ENCODE measurements around the gene PAIP1. TPM values are rescaled to one million over a fixed set of nuclear protein-coding genes. Genes with fewer than 3 reads are reported as not detected.

Gene PAIP1, protein sequence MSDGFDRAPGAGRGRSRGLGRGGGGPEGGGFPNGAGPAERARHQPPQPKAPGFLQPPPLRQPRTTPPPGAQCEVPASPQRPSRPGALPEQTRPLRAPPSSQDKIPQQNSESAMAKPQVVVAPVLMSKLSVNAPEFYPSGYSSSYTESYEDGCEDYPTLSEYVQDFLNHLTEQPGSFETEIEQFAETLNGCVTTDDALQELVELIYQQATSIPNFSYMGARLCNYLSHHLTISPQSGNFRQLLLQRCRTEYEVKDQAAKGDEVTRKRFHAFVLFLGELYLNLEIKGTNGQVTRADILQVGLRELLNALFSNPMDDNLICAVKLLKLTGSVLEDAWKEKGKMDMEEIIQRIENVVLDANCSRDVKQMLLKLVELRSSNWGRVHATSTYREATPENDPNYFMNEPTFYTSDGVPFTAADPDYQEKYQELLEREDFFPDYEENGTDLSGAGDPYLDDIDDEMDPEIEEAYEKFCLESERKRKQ
- 164 TPM for total RNA-seq

GRCh38 chr5:43556857-43557542 is at the start of gene PAIP1:
Gene PAIP1 (minus strand): TSS chr5:43557077. CDS start chr5:43556846, 231 bp downstream.

DNA sequence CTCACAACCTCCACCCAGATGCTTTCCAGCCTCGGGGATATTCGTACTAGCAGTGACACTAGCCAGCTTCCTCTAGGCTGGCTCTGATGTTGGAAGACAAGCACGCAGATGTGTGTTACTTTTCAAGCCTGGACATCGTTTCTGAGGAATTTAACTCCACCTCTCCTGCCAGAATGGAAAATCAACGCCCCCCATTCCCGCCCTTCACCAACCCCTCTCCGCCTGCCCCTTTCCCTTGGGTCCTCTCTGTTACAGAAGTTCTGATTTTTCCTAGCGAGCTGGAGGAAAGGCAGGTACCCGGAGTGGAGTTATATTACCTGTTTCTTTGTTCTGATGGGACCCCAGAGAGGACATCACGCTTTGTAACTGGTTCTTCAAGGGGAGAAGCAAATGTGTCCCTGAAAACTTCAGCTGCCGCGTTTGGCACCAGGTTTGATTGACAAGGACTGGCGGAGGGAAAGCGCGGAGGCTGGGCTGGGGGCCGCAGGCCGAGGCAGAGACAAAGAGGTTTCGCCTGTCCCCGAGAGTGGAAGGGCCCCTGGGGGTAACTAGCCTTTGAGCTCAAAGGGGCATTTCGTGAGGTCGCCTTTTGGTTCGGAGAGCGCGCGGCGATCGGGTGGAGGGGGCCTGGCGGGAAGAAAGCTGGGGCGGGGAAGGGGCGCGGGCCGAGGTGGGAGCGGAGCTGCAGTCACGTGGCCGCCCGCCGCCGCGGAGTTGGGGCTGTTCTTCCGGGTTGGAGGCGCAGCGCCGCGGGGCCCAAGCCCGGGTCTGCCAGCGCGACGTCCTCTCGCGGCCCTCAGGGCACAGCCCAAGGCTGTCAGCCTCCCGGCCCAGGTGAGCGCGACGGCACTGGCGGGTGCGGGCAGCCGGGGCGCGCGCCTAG is 45.8 kb upstream of the PAIP1 start, which contains the start of gene NNT:
TSS of gene NNT (plus strand) at position 720 of the 883 bp plus-strand sequence. CDS start 6,016 bp downstream, outside the sequence.

GRCh38 chr5:43514816-43515677 is 41.8 kb downstream of the PAIP1 start, which contains the start of gene C5orf34:
Gene C5orf34 (minus strand): TSS chr5:43515148. CDS start chr5:43509339, 5,809 bp downstream.

GRCh38 chr5:43483298-43484105 is 73.4 kb downstream of the PAIP1 start, which contains the start of gene TMEM267:
Gene TMEM267 (minus strand): TSS chr5:43483865. CDS start chr5:43453969, 29,896 bp downstream.

Other genes with a start within 250 kb of the PAIP1 start
- gene HMGCS1, start 243.7 kb downstream of the PAIP1 start, total RNA-seq: 480 TPM
- gene CCL28, start 144.7 kb downstream of the PAIP1 start, total RNA-seq: 0.94 TPM
- gene TMEM267, start 73.2 kb downstream of the PAIP1 start, total RNA-seq: 10.0 TPM
- gene C5orf34, start 41.9 kb downstream of the PAIP1 start, total RNA-seq: 5.0 TPM
- gene NNT, start 46.1 kb upstream of the PAIP1 start, total RNA-seq: 177 TPM

All from parietal lobe (tissue), 1 donor.